Transverse colon (tissue), 4 donors: Measurements from ENCODE around the gene FAM13C.

Experiments
- EP300 ChIP-seq: sonication (generic); formaldehyde crosslinking; IDR thresholded peaks from one replicate; pipeline ENCODE4 v1.6.1; 2017; ENCODE audit warnings: antibody characterized with exemption, low read depth
- POLR2A ChIP-seq: fragments of 450-650 bp; IDR thresholded peaks from one replicate; pipeline ENCODE4 v1.6.1; 2016; ENCODE audit warnings: antibody characterized with exemption, mild to moderate bottlenecking, moderate library complexity
- POLR2AphosphoS5 ChIP-seq, 3 donors: sonication (generic); formaldehyde crosslinking; IDR thresholded peaks; one replicate each; pipeline ENCODE4 v1.6.1; 2016; ENCODE audit warnings: antibody characterized with exemption in 3 of 3
- TF ChIP-seq, protein P1 (sequence below), 5 experiments: fragments of 200-600 bp in 3 of 5; fragments of 450-650 bp in 2 of 5; sonication (generic) in 3 of 5; IDR thresholded peaks; 1 replicate in 2 of 5; 2 replicates in 3 of 5; pipeline ENCODE4 v1.5.1; 2016 to 2017; ENCODE audit warnings: antibody characterized with exemption in 5 of 5, inconsistent platforms in 3 of 5, mild to moderate bottlenecking in 2 of 5, moderate library complexity in 1 of 5

DNA sequence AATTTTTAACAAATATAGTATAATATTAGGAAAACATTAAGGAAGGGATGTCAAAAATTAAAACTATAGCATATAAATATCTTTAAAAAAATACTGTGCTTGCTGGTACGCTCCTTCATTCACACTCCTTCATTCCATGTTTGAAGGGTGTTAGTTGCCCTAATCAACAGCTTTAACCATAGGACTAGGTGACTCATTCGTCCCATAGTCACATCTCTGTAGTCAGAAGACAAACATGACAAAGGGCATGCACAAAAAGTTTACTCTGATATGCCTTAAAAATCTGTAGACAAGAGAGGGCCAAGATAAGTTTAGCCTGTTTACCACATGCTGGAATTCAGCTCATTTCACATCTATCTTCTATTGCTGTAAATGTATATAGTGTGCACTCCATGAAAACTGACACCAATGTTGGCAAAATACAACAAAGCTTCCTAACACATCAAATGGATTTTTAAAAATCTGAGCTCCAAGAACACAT is 646 bp downstream of the FAM13C start:
- TF ChIP-seq, protein P1, sequence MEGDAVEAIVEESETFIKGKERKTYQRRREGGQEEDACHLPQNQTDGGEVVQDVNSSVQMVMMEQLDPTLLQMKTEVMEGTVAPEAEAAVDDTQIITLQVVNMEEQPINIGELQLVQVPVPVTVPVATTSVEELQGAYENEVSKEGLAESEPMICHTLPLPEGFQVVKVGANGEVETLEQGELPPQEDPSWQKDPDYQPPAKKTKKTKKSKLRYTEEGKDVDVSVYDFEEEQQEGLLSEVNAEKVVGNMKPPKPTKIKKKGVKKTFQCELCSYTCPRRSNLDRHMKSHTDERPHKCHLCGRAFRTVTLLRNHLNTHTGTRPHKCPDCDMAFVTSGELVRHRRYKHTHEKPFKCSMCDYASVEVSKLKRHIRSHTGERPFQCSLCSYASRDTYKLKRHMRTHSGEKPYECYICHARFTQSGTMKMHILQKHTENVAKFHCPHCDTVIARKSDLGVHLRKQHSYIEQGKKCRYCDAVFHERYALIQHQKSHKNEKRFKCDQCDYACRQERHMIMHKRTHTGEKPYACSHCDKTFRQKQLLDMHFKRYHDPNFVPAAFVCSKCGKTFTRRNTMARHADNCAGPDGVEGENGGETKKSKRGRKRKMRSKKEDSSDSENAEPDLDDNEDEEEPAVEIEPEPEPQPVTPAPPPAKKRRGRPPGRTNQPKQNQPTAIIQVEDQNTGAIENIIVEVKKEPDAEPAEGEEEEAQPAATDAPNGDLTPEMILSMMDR (IDR thresholded peaks at IDR 0.05): no peak
- TF ChIP-seq POLR2A (no peak), EP300 (no peak), POLR2AphosphoS5 (IDR thresholded peaks at IDR 0.05) (no peak)
